Measurements from ENCODE around the gene CD47. TPM values are rescaled to one million over a fixed set of nuclear protein-coding genes. Genes with fewer than 3 reads are reported as not detected.
A peak's percentile ranks its signal among the peaks of the same experiment; 100 is the strongest.

The CD47 gene
- total and polyA plus RNA-seq, 2 experiments from 2014 or later = 81.7 to 101 TPM

DNA sequence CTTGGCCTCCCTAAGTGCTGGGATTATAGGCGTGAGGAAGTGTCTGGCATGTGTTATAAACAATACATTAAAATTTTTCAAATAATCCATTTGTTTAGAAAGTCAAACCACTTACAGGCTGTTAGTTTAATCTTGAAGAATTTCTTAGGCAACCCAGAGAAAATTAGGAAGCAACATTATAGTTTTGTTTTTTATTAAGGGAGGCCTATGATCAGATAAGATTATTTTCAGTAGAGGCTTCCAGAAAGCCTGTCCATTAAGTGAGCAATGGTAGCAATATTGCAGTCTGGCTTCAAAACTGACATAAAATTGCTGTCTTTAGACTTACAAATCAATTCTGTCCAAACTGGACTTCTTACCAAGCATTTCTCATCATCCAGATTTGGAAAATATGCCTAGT lies 49.6 kb downstream of the CD47 start:
- DNase-seq (ENCODE audit: low spot score) = no peak
- Histone ChIP-seq H3K9me3 (ENCODE audit: low read depth) (no peaks in the 10 kb centered on the region), H3K36me3 (replicated peaks; ENCODE audit: insufficient read depth, low read depth) (no peaks in the 10 kb centered on the region), H3K4me2 (no peak overlapping the region), H3K27me3 (no peaks in the 10 kb centered on the region), H3K9me2 (replicated peaks; ENCODE audit: insufficient read depth) (no peaks in the 10 kb centered on the region), H2AFZ (no peak overlapping the region), H3K27ac (no peak overlapping the region), H3K4me3 (no peak overlapping the region), H4K20me1 (ENCODE audit: insufficient read depth, poor library complexity, severe bottlenecking) (no peaks in the 10 kb centered on the region), H3K4me1 (ENCODE audit: insufficient read depth) (peaks cover 10% of the 10 kb centered on the region), H3K79me2 (no peaks in the 10 kb centered on the region)
- 66% methylated on average over 1 of the region's 1 CpG for WGBS (ENCODE audit: low lambda C conversion rate, missing lambda C conversion rate)
- TF ChIP-seq EZH2phosphoT487 (IDR thresholded peaks at IDR 0.05; ENCODE audit: low read depth, severe bottlenecking, unreplicated experiment) = no peak
- TF ChIP-seq EZH2 (IDR thresholded peaks at IDR 0.05; ENCODE audit: borderline replicate concordance) = no peak
- TF ChIP-seq, protein P1, sequence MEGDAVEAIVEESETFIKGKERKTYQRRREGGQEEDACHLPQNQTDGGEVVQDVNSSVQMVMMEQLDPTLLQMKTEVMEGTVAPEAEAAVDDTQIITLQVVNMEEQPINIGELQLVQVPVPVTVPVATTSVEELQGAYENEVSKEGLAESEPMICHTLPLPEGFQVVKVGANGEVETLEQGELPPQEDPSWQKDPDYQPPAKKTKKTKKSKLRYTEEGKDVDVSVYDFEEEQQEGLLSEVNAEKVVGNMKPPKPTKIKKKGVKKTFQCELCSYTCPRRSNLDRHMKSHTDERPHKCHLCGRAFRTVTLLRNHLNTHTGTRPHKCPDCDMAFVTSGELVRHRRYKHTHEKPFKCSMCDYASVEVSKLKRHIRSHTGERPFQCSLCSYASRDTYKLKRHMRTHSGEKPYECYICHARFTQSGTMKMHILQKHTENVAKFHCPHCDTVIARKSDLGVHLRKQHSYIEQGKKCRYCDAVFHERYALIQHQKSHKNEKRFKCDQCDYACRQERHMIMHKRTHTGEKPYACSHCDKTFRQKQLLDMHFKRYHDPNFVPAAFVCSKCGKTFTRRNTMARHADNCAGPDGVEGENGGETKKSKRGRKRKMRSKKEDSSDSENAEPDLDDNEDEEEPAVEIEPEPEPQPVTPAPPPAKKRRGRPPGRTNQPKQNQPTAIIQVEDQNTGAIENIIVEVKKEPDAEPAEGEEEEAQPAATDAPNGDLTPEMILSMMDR (IDR thresholded peaks at IDR 0.05; ENCODE audit: poor library complexity) = no peak

DNA sequence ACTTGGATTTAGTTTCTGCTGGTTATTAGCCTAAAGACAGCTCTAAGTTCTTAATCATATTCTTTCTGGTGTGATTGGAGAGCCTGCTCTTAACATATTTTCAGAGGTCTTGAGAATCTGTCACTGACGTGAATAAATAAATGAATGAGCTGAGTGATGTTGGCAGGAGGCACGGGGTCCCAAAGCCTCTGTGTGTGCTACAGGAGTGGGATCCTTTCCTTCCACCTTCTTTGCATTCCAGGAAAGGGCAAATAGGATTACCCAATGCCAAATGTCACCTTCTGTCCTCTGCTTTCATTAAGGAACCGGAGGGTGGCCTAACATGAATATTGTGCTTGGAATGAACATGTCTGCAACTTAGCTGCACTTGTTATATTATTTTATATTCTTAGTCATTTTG lies 53.1 kb downstream of the CD47 start:
- no peak overlapping the region for H3K4me2 ChIP-seq
- no peaks in the 10 kb centered on the region for H3K36me3 ChIP-seq (replicated peaks; ENCODE audit: insufficient read depth, low read depth)
- no peak overlapping the region for H3K4me3 ChIP-seq
- DNase-seq (ENCODE audit: low spot score) = no peak
- H3K9me3 ChIP-seq (ENCODE audit: low read depth) = no peaks in the 10 kb centered on the region
- WGBS (ENCODE audit: low lambda C conversion rate, missing lambda C conversion rate) = 72% methylated on average over 3 of the region's 3 CpGs
- H3K27ac ChIP-seq = no peak overlapping the region
- no peaks in the 10 kb centered on the region for H3K79me2 ChIP-seq
- no peaks in the 10 kb centered on the region for H4K20me1 ChIP-seq (ENCODE audit: insufficient read depth, poor library complexity, severe bottlenecking)
- TF ChIP-seq, protein P1 (IDR thresholded peaks at IDR 0.05; ENCODE audit: poor library complexity) = no peak
- TF ChIP-seq EZH2phosphoT487 (IDR thresholded peaks at IDR 0.05; ENCODE audit: low read depth, severe bottlenecking, unreplicated experiment) (no peak), EZH2 (IDR thresholded peaks at IDR 0.05; ENCODE audit: borderline replicate concordance) (no peak)
- H2AFZ ChIP-seq = no peak overlapping the region
- no peaks in the 10 kb centered on the region for H3K9me2 ChIP-seq (replicated peaks; ENCODE audit: insufficient read depth)
- H3K4me1 ChIP-seq (ENCODE audit: insufficient read depth) = peaks cover 10% of the 10 kb centered on the region
- H3K27me3 ChIP-seq = no peaks in the 10 kb centered on the region

DNA sequence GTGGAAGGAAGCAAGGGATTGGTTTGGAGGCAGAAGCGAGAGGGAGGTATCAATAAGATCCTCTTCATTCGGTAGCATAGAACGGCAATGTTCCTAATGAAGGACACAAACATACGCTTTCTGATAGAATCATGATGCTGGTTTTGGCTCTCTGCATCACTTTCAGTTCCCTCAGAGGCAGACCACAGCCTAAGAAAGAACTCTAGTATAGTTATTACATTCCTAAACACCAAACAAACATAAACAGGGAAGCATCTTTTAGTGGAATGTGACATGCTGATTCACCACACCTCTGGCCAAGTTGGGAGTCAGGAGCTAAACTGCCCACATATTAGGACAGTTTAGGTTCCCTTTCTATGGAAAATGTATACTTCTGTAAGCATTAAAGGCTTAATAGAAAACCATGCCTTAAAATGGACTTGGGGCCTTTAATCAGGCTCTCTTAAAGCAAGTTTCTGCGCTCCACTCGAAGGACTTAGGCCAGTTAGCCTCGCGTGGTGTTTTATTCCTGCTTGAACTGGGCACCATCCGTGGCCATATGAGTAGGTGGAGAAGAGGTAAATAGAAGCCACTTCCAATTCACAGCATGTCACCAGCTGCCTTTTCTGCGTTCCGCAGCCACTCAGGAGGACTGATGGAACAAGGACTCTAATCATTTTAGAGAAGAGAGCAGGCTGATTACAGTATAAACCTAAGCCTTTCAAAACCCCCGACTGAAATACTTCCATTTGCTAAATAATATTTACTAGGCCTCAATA lies 53.7 kb downstream of the CD47 start:
- H3K4me2 ChIP-seq = peak overlapping the region; percentile 1

More for the DNA sequence above, 53.7 kb downstream of the CD47 start:
- H3K27me3 ChIP-seq = no peaks in the 10 kb centered on the region
- no peak for DNase-seq (ENCODE audit: low spot score)
- peaks cover 10% of the 10 kb centered on the region for H3K4me1 ChIP-seq (ENCODE audit: insufficient read depth)
- no peaks in the 10 kb centered on the region for H3K36me3 ChIP-seq (replicated peaks; ENCODE audit: insufficient read depth, low read depth)
- peak overlapping the region; percentile 12 for H3K27ac ChIP-seq
- H2AFZ ChIP-seq = no peak overlapping the region
- 74% methylated on average over 12 of the region's 12 CpGs for WGBS (ENCODE audit: low lambda C conversion rate, missing lambda C conversion rate)
- H3K4me3 ChIP-seq = no peak overlapping the region
- TF ChIP-seq EZH2 (IDR thresholded peaks at IDR 0.05; ENCODE audit: borderline replicate concordance) (no peak), EZH2phosphoT487 (IDR thresholded peaks at IDR 0.05; ENCODE audit: low read depth, severe bottlenecking, unreplicated experiment) (no peak)
- TF ChIP-seq, protein P1 (IDR thresholded peaks at IDR 0.05; ENCODE audit: poor library complexity) = no peak
- H3K9me3 ChIP-seq (ENCODE audit: low read depth) = no peaks in the 10 kb centered on the region
- H3K9me2 ChIP-seq (replicated peaks; ENCODE audit: insufficient read depth) = no peaks in the 10 kb centered on the region
- no peaks in the 10 kb centered on the region for H4K20me1 ChIP-seq (ENCODE audit: insufficient read depth, poor library complexity, severe bottlenecking)
- H3K79me2 ChIP-seq = no peaks in the 10 kb centered on the region
